Thoracic aorta (tissue), 2 donors: ENCODE measurements around the gene PZP. TPM values are rescaled to one million over a fixed set of nuclear protein-coding genes. Genes with fewer than 3 reads are reported as not detected.

ENCODE experiments used
- ATAC-seq: fragments of 150-250 bp; one replicate; pipeline ENCODE4 v1.8.0; 2017; ENCODE audit warnings: low read depth; ENCODE audit not compliant: insufficient number of reproducible peaks, low FRiP score
- DNase-seq: peaks from one replicate; pipeline ENCODE4 v3.0.0-alpha.2; 2020; ENCODE audit warnings: low spot score
- H3K27ac ChIP-seq, 2 donors: fragments of 200-600 bp; sonication (generic); 1 replicate in 1 of 2; 2 replicates in 1 of 2; pipeline ENCODE4 v1.5.1; 2016; ENCODE audit warnings: mild to moderate bottlenecking in 2 of 2, moderate library complexity in 2 of 2
- H3K27me3 ChIP-seq: fragments of 200-600 bp; sonication (generic); replicated peaks from 2 replicates; pipeline ENCODE4 v1.6.0; 2016; ENCODE audit warnings: mild to moderate bottlenecking; ENCODE audit not compliant: insufficient read depth
- H3K36me3 ChIP-seq: fragments of 200-600 bp; sonication (generic); one replicate; pipeline ENCODE4 v1.5.1; 2016
- H3K4me1 ChIP-seq, 2 donors: fragments of 200-600 bp; sonication (generic); 1 replicate in 1 of 2; 2 replicates in 1 of 2; pipeline versions ENCODE4 v1.5.1 to v1.6.0; 2016; ENCODE audit warnings: low read depth in 2 of 2, mild to moderate bottlenecking in 1 of 2; ENCODE audit not compliant: control insufficient read depth in 1 of 2
- H3K4me3 ChIP-seq: fragments of 200-600 bp; sonication (generic); 2 replicates; pipeline ENCODE4 v1.5.1; 2016; ENCODE audit warnings: mild to moderate bottlenecking
- H3K9me3 ChIP-seq: fragments of 200-600 bp; sonication (generic); 2 replicates; pipeline ENCODE4 v1.5.1; 2016
- CTCF ChIP-seq: fragments of 200-600 bp; sonication (generic); IDR thresholded peaks from one replicate; pipeline ENCODE4 v1.5.1; 2019; ENCODE audit warnings: antibody characterized with exemption
- total RNA-seq, 2 donors: library from RNA; depleted of rRNA; stranded (reverse); fragments of >200 nt; gene quantifications; one replicate each; pipeline versions ENCODE4 v1.1.0 to v1.2.3, GENCODE V29; 2016

PZP gene
- total RNA-seq, 2 donors from 2014 or later = not detected

- DNase-seq (peak; percentile 38), ATAC-seq (peak; percentile 83)
- TF ChIP-seq CTCF = no peak
- peak within 1 kb of the TSS; percentile 66 for H3K4me3 ChIP-seq
- peaks cover 44 to 68% of the 10 kb centered on the region in 2 donors for H3K4me1 ChIP-seq
- no peaks in the 10 kb centered on the region for H3K9me3 ChIP-seq
- H3K27ac ChIP-seq = peak within 1 kb of the TSS; percentile 88 to 90
- H3K36me3 ChIP-seq = peaks cover 13% of the 10 kb centered on the region
- H3K27me3 ChIP-seq = no peaks in the 10 kb centered on the region
Observed at GRCh38 chr12:9115731-9116559, 92.2 kb downstream of the PZP start, which contains the start of gene A2M. TSS of gene A2M (minus strand) at chr12:9115919. CDS start at chr12:9115849, 70 bp downstream.

DNA sequence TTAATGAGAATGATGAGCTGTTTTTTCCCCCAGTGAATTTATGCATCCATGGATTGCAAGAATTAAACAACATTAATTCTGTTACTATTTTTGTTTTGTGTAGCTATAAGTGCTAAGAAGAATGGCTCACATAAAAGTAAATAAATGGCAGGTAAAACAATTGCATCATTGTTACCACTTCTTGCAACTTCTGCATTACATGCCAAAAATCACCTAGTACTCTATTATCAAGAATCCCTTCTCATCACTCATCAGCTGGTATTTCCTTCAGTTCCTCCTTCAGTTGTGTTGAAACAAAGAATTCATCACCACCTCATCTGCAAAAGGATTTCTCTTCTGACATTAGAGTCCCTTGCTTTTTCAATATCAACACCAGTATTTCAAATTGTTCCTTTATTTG, 93.2 kb downstream of the PZP start:
- ATAC-seq (no peak), DNase-seq (no peak)
- peak overlapping the region; percentile 88 to 90 for H3K27ac ChIP-seq
- H3K9me3 ChIP-seq = no peaks in the 10 kb centered on the region
- no peak for TF ChIP-seq CTCF
- no peaks in the 10 kb centered on the region for H3K27me3 ChIP-seq
- peaks cover 13% of the 10 kb centered on the region for H3K36me3 ChIP-seq
- H3K4me1 ChIP-seq = peaks cover 40 to 58% of the 10 kb centered on the region in 2 donors
- H3K4me3 ChIP-seq = peak overlapping the region; percentile 66

DNA sequence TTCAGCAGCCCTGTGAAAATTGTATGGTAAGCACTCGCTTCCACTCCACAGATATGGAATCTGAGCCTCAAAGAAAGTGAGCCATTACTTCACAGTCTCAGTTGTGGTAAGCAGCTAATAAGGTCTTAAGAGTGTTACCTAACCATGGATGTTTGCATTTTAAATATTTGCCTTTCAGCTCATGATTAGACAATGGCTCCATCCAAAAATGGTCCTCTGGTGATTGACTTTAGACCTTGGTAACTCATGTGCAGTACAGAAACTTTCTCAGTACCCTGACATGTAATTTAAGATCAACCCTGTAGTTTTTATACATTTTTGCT, 94.2 kb downstream of the PZP start:
- peak overlapping the region; percentile 66 for H3K4me3 ChIP-seq
- DNase-seq (no peak), ATAC-seq (no peak)
- H3K27ac ChIP-seq = peak overlapping the region; percentile 25 to 39
- TF ChIP-seq CTCF = no peak
- no peaks in the 10 kb centered on the region for H3K9me3 ChIP-seq
- peaks cover 23% of the 10 kb centered on the region for H3K36me3 ChIP-seq
- no peaks in the 10 kb centered on the region for H3K27me3 ChIP-seq
- H3K4me1 ChIP-seq = peaks cover 31 to 48% of the 10 kb centered on the region in 2 donors

GRCh38 chr12:9113296-9113986, 94.8 kb downstream of the PZP start:
- DNase-seq = no peak
- H3K27ac ChIP-seq = peak overlapping the region; percentile 25 to 39
- peaks cover 25% of the 10 kb centered on the region for H3K36me3 ChIP-seq

More at GRCh38 chr12:9113296-9113986, 94.8 kb downstream of the PZP start:
- no peak for TF ChIP-seq CTCF
- ATAC-seq = no peak
- H3K27me3 ChIP-seq = no peaks in the 10 kb centered on the region
- H3K4me3 ChIP-seq = peak overlapping the region; percentile 66
- peaks cover 26 to 43% of the 10 kb centered on the region in 2 donors for H3K4me1 ChIP-seq
- no peaks in the 10 kb centered on the region for H3K9me3 ChIP-seq
